ENCODE measurements around the gene DCST1.
"Not testable (repeated sequence)": the region's sequence is repeated elsewhere in the genome, so short reads cannot be mapped to it uniquely, and the experiment has no call there.

The DCST1 gene, protein sequence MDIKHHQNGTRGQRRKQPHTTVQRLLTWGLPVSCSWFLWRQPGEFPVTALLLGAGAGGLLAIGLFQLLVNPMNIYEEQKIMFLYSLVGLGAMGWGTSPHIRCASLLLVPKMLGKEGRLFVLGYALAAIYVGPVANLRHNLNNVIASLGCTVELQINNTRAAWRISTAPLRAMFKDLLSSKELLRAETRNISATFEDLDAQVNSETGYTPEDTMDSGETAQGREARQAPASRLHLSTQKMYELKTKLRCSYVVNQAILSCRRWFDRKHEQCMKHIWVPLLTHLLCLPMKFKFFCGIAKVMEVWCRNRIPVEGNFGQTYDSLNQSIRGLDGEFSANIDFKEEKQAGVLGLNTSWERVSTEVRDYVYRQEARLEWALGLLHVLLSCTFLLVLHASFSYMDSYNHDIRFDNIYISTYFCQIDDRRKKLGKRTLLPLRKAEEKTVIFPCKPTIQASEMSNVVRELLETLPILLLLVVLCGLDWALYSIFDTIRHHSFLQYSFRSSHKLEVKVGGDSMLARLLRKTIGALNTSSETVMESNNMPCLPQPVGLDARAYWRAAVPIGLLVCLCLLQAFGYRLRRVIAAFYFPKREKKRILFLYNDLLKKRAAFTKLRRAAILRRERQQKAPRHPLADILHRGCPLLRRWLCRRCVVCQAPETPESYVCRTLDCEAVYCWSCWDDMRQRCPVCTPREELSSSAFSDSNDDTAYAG

GRCh38 chr1:155033524-155033923 lies at the start of gene DCST1, which contains the start of gene DCST2:
Gene DCST1 (plus strand): TSS chr1:155033824. CDS start chr1:155034037, 213 bp downstream.
Gene DCST2 (minus strand): TSS chr1:155033781. CDS start chr1:155033701, 80 bp downstream.
- DNase-seq (ENCODE audit: low read depth) = no peak

GRCh38 chr1:154986736-154987135 lies 46.9 kb upstream of the DCST1 start:
- DNase-seq (ENCODE audit: low read depth) = not testable (repeated sequence)

DNA sequence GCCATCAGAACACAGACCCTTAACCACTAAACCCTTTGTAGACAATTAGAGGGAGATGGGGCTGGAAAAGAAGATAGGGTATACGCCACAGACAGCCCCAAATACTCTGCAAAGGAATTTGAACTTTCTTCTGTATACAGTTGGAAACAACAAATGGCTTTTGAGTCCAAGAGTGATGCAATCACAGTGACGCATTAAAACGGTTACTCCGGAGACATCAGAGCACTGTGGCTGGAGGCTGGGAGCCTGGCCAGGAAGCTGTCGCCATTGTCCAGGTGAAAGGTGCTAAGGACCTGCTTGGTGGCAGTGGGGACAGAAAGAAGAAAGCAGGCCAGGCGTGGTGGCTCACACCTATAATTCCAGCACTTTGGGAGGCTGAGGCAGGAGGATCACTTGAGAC lies 46.3 kb upstream of the DCST1 start:
- no peak for DNase-seq (ENCODE audit: low read depth)

GRCh38 chr1:154988058-154988954 lies 45.3 kb upstream of the DCST1 start:
- no peak for DNase-seq (ENCODE audit: low read depth)

DNA sequence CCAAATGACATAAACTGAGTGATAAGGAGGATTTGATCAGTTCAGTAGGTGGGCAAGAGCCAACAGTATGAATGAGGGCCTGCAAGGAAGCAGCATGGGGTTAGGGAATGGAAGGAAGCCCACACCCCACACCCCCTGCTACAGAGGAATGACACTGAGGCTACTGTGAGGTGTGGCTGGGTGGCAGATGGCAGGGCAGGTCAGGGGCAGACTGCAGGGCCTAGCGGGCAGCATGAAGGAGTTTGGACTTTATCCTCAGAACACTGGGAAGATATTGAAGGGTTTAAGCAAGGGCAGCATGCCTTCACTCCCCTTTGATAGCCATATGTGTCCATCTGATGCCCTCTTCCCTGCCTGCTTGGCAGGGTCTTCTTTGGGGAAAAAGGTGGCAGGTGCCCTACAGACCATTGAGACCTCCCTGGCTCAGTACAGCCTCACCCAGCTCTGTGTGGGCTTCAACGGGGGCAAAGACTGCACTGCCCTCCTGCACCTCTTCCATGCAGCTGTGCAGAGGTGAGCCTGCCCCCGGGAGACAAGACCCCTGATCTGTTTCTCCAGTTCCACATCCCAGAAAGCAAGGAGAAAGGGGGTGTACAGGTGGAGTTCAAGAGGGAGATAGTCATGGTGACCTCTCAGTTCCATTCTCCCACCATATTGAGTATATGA lies 44.3 kb upstream of the DCST1 start:
- DNase-seq (ENCODE audit: low read depth) = no peak

GRCh38 chr1:154990276-154990675 lies 43.3 kb upstream of the DCST1 start:
- DNase-seq (ENCODE audit: low read depth) = no peak

DNA sequence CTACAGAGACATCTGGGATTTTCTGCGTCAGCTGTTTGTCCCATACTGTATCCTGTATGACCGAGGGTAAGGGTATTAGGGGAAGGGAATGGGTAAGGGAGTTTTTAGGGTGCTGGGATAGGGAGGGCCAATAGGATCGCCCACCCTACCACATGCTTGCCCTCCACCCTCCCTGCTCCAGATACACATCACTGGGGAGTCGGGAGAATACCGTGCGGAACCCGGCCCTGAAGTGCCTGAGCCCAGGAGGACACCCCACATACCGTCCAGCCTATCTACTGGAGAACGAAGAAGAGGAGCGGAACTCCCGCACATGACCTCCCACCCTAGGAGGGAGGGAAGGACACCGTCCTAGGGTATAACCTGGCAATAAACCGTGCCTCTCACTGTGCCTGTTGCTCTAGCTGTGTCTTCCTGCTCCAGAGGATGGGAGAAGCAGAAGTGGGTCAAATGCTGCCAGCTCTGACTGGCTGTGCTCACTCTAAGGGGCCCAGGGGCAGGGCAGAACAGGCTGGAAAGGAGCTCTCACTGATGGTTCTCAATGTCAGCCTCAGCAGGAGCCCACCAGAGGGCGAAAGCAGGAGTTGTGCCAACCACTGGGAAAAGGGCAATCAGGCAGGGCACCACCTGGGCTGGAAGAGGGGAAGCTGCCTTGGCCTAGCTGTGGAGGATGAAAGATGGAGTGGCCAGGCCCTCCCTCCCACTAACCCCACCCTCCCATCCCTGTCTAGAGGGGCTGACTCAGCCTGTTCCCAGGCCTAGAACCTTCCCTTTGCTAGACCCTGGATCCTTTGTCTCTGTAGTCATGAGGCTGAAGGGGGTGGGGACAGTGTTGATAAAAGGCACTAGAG lies 40.7 kb upstream of the DCST1 start:
- DNase-seq (ENCODE audit: low read depth) = no peak

GRCh38 chr1:154993572-154994268 lies 39.9 kb upstream of the DCST1 start, which contains the start of gene LENEP:
Gene LENEP (plus strand): TSS chr1:154993586. CDS start chr1:154993608, 22 bp downstream.
- DNase-seq (ENCODE audit: low read depth) = no peak

- no peak for DNase-seq (ENCODE audit: low read depth)
These were observed 39.4 kb upstream of the DCST1 start for GRCh38 chr1:154994269-154994587.

DNA sequence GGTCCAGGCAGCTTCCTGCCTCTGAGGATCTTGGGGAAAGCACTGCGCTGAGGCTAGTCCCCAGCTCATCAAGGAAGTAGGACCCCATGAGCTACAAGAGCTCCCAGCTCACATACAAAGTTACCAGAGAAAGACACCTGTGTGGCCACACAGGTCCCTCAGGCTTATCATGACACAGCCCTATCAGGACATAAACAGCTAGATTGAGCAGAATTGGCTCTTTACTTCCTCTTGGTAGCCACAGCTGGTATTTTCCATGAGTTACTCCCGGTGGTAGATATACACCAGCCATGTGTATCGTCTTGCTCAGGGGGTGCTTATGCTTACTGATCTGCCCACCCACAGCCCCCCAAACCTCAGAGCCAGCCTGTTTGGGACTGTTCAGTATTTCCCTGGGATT lies 39.0 kb upstream of the DCST1 start:
- DNase-seq (ENCODE audit: low read depth) = no peak

DNA sequence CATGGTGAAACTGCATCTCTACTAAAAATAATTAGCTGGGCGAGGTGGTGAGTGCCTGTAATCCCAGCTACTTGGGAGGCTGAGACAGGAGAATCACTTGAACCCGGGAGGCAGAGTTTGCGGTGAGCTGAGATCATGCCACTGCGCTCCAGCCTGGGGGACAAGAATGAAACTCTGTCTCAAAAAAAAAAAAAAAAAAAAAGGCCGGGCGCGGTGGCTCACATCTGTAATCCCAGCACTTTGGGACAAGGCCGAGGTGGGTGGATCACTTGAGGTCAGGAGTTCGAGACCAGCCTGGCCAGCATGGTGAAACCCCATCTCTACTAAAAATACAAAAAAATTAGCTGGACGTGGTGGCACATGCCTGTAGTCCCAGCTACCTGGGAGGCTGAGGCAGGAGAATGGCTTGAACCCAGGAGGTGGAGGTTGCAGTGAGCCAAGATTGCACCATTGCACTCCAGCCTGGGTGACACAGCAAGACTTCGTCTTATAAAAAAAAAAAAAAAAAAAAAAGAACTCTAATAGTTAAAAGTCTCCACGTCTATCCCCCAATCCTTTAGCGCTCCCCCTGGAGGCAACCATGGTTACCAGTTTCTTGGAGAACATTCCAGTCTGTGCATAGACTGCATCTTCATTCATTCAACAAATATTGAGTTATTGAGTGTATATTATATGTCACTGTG lies 38.2 kb upstream of the DCST1 start:
- DNase-seq (ENCODE audit: low read depth) = peak; percentile 76

DNA sequence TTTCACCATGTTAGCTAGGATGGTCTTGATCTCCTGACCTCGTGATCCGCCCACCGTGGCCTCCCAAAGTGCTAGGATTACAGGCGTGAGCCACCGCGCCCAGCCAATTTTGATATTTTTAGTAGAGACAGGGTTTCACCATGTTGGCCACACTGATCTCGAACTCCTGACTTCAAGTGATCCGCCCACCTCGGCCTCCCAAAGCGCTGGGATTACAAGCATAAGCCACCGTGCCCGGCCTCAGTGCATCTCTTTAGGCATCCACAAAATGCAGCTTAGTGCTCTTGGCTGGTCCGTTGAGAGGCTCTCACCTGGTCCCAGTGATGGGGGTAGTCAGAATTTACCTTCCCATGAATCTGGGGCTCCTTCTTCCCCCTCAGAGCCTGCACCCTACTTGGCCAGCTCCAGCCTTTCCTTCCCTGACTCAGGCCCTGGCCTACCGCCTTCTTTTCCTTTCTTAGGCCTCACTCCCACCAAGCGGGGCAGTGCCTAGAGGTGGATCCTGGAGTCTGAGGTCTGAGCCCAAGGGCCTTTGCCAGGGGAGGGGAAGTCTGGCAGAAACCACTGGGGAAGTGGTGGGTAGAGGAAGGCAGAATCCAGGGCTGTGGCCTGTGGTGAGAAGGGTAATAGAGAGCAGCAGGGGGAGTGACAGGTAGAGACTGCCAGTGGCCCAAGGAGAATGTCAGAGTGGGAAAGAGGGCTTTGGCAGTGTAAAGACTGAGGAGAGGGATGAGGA lies 36.5 kb upstream of the DCST1 start:
- DNase-seq (ENCODE audit: low read depth) = no peak

- no peak for DNase-seq (ENCODE audit: low read depth)
These were observed 35.3 kb upstream of the DCST1 start for GRCh38 chr1:154998201-154998780.

- DNase-seq (ENCODE audit: low read depth) = no peak
These were observed 34.6 kb upstream of the DCST1 start for GRCh38 chr1:154998818-154999570.

- DNase-seq (ENCODE audit: low read depth) = no peak
These were observed 33.8 kb upstream of the DCST1 start for GRCh38 chr1:154999571-155000410.

DNA sequence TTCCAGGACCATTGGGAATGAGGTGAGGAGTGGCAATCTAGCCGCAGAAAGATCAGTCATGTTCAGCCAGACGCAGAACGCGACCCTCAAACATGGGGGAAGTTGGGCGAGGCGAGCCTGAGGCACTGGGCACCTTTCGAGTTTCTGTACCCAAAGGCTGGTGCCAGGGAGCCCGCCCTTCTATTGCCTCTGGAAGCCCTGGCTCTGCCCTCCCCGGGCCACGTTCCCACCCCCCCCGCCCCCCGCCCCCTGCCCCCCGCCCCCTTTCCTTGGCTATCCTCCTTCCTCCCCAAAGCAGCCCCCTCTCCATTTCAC lies 33.3 kb upstream of the DCST1 start:
- no peak for DNase-seq (ENCODE audit: low read depth)
